Stomach (tissue), 9 donors: ENCODE results near the gene MRPL43. TPM values are rescaled to one million over a fixed set of nuclear protein-coding genes. Genes with fewer than 3 reads are reported as not detected.

ENCODE experiments used
- DNase-seq, 2 donors: peaks; one replicate each; pipeline versions ENCODE4 v3.0.0 to v3.0.0-alpha.2; 2013 to 2019
- H3K27ac ChIP-seq, 5 donors: fragments of 200-600 bp in 4 of 5; sonication (generic) in 4 of 5; one replicate each; pipeline ENCODE4 v1.5.1; 2013 to 2019; ENCODE audit warnings: mild to moderate bottlenecking in 1 of 5, moderate library complexity in 1 of 5
- H3K27me3 ChIP-seq, 3 donors: fragments of 200-600 bp; sonication (generic); one replicate each; pipeline ENCODE4 v1.5.1; 2017 to 2019; ENCODE audit warnings: mixed run types in 1 of 3
- H3K36me3 ChIP-seq, 4 donors: fragments of 200-600 bp; sonication (generic); 1 replicate in 3 of 4; 2 replicates in 1 of 4; pipeline ENCODE4 v1.5.1; 2016 to 2019
- H3K4me1 ChIP-seq, 4 donors: fragments of 200-600 bp; sonication (generic); one replicate each; pipeline ENCODE4 v1.5.1; 2016 to 2019
- H3K4me3 ChIP-seq, 4 donors: fragments of 200-600 bp; sonication (generic) in 3 of 4; one replicate each; pipeline ENCODE4 v1.5.1; 2016 to 2019; ENCODE audit warnings: mild to moderate bottlenecking in 1 of 4
- H3K9me3 ChIP-seq, 4 donors: fragments of 200-600 bp; sonication (generic); one replicate each; pipeline ENCODE4 v1.5.1; 2016 to 2019
- CTCF ChIP-seq, 7 experiments: fragments of 450-650 bp in 4 of 7; fragments of 200-600 bp in 3 of 7; sonication (generic) in 3 of 7; IDR thresholded peaks; one replicate each; pipeline ENCODE4 v1.5.1; 2016 to 2019; ENCODE audit warnings: antibody characterized with exemption in 7 of 7, control low read depth in 2 of 7, mild to moderate bottlenecking in 1 of 7
- EP300 ChIP-seq: sonication (generic); formaldehyde crosslinking; IDR thresholded peaks from one replicate; pipeline ENCODE4 v1.6.1; 2017; ENCODE audit warnings: antibody characterized with exemption
- POLR2A ChIP-seq, 4 donors: fragments of 450-650 bp; IDR thresholded peaks; one replicate each; pipeline ENCODE4 v1.6.1; 2016; ENCODE audit warnings: antibody characterized with exemption in 4 of 4, control low read depth in 2 of 4, mild to moderate bottlenecking in 1 of 4, moderate library complexity in 1 of 4
- POLR2AphosphoS5 ChIP-seq, 3 donors: sonication (generic); formaldehyde crosslinking; IDR thresholded peaks; one replicate each; pipeline ENCODE4 v1.6.1; 2016; ENCODE audit warnings: antibody characterized with exemption in 3 of 3
- WGBS, 5 donors: extraction: QIAGEN DNeasy Blood & Tissue Kit in 3 of 5; methylation state at CpG; one replicate each; pipeline versions ENCODE4 v1.1.5 to v1.1.7; 2013 to 2018; 5-methylcytosine and 5-hydroxymethylcytosine counted together
- intact Hi-C: fragments of 100-400 bp; cut with DNase I; formaldehyde crosslinking; loops from one replicate; pipeline ENCODE4 v1.15.1; 2023; ENCODE audit warnings: low total_unique reads
- polyA plus RNA-seq, 3 donors: library from polyadenylated mRNA; stranded (reverse); fragments of 200-250 nt; gene quantifications; one replicate each; pipeline ENCODE4 v1.2.3, GENCODE V29; 2013
- total RNA-seq, 5 donors: library from RNA; depleted of rRNA; stranded (reverse); fragments of >200 nt; gene quantifications; one replicate each; pipeline versions ENCODE4 v1.1.0 to v1.2.3, GENCODE V29; 2014 to 2016
- donor health status: healthy with polysubstance abuse.
- donor health status: Bipolar disorder and iron deficiency.
- donor health status: healthy.

MRPL43 gene
- total and polyA plus RNA-seq, 8 donors, result 29.9 to 243 (median 95.7) TPM

DNA sequence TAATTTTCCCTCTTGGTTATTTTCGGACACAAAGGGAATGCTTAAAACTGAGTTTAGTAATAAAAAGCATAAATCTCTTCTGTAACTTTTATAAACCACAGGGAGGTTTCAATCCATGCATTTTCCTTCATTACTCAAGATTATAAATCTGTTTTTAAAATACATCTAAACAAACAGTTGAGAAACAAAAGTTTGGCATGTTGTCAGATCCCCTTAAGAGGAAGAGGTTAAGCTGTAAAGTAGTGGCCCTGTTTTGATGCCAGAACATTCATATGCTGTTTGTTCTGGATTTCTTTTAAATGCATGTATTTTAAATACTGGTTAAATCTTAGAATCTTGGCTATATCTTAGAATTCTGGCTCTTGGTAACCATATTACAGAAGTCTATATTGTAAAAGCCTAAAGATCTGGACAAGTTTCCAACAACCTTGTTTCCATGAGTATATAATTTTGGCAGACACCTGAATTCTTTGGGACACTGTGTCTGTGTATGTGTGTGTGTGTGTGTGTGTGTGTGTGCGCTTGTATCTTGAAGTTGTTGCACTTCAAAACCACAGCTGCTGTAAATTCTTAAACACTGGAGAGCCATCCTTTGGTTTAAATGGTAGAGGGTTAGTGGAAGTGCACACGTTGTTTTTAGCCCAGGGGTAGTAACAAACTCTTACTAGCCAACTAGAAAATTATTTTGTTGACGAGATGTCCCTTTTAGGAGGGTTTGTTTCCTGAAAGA is 24.8 kb downstream of the MRPL43 start:
- Histone ChIP-seq H3K4me3 (no peak overlapping the region), H3K4me1 (no peaks in the 10 kb centered on the region), H3K9me3 (no peaks in the 10 kb centered on the region), H3K36me3 (peaks cover 8 to 85% (median 76%) of the 10 kb centered on the region in 4 donors), H3K27ac (no peak overlapping the region), H3K27me3 (no peaks in the 10 kb centered on the region)
- DNase-seq, result no peak
- WGBS, 5 donors, result 69 to 78% (median 71%) methylated on average over 4 of the region's 4 CpGs
- TF ChIP-seq POLR2AphosphoS5 (IDR thresholded peaks at IDR 0.05), result no peak
- no peak for TF ChIP-seq POLR2A (IDR thresholded peaks at IDR 0.05)
- TF ChIP-seq CTCF (IDR thresholded peaks at IDR 0.05), result no peak
- no peak for TF ChIP-seq EP300
- intact Hi-C loops, result no loop called here

DNA sequence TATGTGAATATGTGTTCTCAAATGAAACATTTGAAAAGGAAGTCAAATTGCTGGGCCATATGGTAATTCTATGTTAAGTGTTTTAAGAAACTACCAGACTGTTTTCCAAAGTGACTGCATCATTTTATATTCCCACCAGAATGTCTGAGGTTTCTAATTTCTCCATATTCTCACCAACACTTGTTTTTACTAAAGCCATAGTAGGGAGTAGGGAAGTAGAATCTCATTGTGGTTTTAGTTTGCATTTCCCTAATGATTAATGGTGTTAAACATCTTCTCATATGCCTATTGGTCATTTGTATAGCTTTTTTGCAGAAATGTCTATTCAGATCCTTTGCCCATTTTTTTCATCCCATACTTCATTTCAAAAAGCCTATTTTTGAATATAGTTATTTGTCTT is 27.0 kb downstream of the MRPL43 start:
- DNase-seq, result no peak

GRCh38 chr10:100948916-100949315 is 38.4 kb downstream of the MRPL43 start:
- Histone ChIP-seq H3K4me3 (no peak overlapping the region), H3K4me1 (no peaks in the 10 kb centered on the region), H3K9me3 (no peaks in the 10 kb centered on the region), H3K27ac (no peak overlapping the region), H3K36me3 (peaks cover 72 to 100% (median 100%) of the 10 kb centered on the region in 4 donors), H3K27me3 (no peaks in the 10 kb centered on the region)
- no peak for DNase-seq
- TF ChIP-seq POLR2A (IDR thresholded peaks at IDR 0.05), result no peak
- TF ChIP-seq CTCF (IDR thresholded peaks at IDR 0.05), result no peak
- TF ChIP-seq POLR2AphosphoS5 (IDR thresholded peaks at IDR 0.05), result no peak
- no peak for TF ChIP-seq EP300
- 82 to 89% (median 86%) methylated on average over 3 of the region's 3 CpGs for WGBS, 5 donors
- intact Hi-C loops, result no loop called here

More for the DNA sequence above, 27.0 kb downstream of the MRPL43 start:
- Histone ChIP-seq H3K4me1 (no peaks in the 10 kb centered on the region), H3K27me3 (no peaks in the 10 kb centered on the region), H3K4me3 (no peak overlapping the region), H3K27ac (no peak overlapping the region), H3K9me3 (no peaks in the 10 kb centered on the region), H3K36me3 (peaks cover 20 to 93% (median 88%) of the 10 kb centered on the region in 4 donors)
- TF ChIP-seq CTCF (IDR thresholded peaks at IDR 0.05), result no peak
- no peak for TF ChIP-seq POLR2A (IDR thresholded peaks at IDR 0.05)
- no peak for TF ChIP-seq EP300
- no peak for TF ChIP-seq POLR2AphosphoS5 (IDR thresholded peaks at IDR 0.05)
- intact Hi-C loops, result no loop called here

DNA sequence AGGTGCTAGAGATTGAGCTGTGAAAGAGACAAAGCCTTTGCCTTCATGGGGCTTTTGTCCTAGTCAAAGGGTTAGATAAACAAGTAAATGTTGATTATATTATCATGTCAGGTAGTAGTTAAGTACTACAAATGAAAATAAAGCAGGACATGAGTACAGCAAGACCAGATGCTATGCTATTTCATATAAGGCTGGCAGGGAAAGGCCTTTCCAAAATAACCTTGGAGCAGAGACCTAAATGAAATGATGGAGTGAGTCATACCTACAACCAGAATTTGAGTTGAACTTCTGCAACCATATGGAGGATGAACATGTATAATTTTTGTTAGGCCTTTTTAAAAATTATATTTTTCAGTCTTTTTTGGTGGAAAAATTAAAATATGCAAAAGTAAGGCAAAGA is 41.5 kb downstream of the MRPL43 start:
- intact Hi-C loops, result no loop called here

More for the DNA sequence above, 41.5 kb downstream of the MRPL43 start:
- TF ChIP-seq POLR2AphosphoS5 (IDR thresholded peaks at IDR 0.05) (no peak), EP300 (no peak), POLR2A (IDR thresholded peaks at IDR 0.05) (no peak), CTCF (IDR thresholded peaks at IDR 0.05) (no peak)
- Histone ChIP-seq H3K9me3 (no peaks in the 10 kb centered on the region), H3K27me3 (no peaks in the 10 kb centered on the region), H3K27ac (no peak overlapping the region), H3K4me3 (no peak overlapping the region), H3K4me1 (no peaks in the 10 kb centered on the region), H3K36me3 (peaks cover 59 to 100% (median 100%) of the 10 kb centered on the region in 4 donors)
- no peak for DNase-seq
